MV-4-11 (cell line): ENCODE results near the gene ATP1A4.
"Not testable (repeated sequence)": the region's sequence is repeated elsewhere in the genome, so short reads cannot be mapped to it uniquely, and the experiment has no call there.

Source experiments
- DNase-seq: peaks from one replicate; lab custom pipeline; 2025; lab: John Stamatoyannopoulos, UW

ATP1A4 gene

GRCh38 chr1:160123726-160124125 is 27.7 kb upstream of the ATP1A4 start:
- no peak for DNase-seq

DNA sequence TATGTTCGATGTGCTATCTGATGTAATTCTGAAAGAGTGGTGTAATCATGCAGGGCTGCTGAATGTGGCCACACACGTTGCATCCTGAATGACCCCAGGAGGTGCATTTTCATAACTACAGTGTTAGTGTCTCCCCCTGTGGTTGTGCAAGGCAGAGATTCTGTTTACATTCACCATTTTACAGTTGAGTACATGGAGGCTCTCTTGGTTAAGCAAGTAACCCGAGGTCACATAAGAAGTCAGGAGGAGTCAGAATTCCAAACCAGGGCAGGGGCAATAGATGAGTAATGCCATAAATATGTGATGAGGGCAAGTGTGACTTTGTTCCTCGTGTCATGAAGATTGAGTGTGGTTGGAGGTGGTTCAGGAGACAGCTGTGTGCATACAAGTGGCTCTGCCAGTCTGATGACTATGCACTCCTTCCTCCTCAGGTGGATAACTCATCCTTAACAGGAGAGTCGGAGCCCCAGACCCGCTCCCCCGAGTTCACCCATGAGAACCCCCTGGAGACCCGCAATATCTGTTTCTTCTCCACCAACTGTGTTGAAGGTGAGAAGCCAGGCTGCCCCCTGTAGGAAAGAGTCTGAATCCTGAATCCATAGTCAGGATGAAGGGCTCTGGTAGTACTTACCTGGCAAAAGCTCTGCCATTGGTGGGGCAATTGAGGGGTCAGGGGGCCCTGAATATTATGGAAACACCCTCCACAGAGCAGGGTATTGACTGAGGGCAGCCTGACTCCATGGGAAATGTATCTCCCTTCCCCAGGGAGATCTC is 26.5 kb upstream of the ATP1A4 start:
- peak; percentile 38 for DNase-seq

DNA sequence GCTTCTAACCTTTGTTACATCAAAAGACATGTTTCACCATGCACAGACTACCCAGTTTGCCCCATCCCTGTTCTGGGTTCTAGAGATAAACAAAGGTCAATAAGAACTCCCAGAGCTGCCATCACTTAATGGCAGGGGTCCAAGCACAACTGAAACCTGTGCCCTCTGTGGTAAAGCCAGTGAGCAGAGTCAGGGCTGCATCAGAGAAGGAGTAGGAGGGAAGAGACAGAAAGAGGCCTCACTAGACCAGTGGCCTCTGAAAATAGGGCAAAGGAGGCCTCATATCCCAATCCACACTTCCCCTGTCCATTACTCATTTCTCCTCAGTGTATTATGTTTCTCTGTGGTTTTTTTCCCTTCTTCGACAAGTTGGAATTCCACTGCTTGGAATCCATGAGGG is 25.7 kb upstream of the ATP1A4 start:
- DNase-seq: no peak

DNA sequence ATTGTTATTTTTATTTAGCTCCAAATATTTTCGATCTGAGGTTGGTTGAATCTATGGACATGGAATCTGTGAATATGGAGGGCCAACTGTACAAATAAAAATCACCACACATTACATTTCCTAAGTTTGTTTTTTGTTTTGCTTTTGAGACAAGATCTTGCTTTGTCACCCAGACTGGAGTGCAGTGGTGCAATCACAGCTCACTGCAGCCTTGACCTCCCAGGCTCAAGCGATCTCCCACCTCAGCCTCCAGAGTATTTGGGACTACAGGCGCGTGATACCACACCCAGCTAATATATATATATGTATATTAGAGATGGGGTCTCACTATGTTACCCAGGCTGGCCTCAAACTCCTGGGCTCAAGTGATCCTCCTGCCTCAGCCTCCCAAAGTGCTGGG is 25.1 kb upstream of the ATP1A4 start:
- not testable (repeated sequence) for DNase-seq

DNA sequence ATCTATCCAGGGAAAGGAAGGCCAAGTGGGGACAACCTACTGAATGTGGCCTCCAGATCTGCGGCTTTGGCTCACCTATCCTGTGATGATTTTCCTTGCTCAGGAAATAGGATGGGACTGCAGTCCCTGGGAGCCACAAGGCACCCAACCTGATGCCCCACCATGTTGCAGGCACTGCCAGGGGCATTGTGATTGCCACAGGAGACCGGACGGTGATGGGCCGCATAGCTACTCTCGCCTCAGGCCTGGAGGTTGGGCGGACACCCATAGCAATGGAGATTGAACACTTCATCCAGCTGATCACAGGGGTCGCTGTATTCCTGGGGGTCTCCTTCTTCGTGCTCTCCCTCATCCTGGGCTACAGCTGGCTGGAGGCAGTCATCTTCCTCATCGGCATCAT is 24.0 kb upstream of the ATP1A4 start:
- no peak for DNase-seq

- DNase-seq: peak; percentile 13
Measured at GRCh38 chr1:160127865-160128523, 23.4 kb upstream of the ATP1A4 start.

GRCh38 chr1:160128636-160129035 is 22.8 kb upstream of the ATP1A4 start:
- DNase-seq: no peak

GRCh38 chr1:160129046-160129445 is 22.4 kb upstream of the ATP1A4 start:
- no peak for DNase-seq

DNA sequence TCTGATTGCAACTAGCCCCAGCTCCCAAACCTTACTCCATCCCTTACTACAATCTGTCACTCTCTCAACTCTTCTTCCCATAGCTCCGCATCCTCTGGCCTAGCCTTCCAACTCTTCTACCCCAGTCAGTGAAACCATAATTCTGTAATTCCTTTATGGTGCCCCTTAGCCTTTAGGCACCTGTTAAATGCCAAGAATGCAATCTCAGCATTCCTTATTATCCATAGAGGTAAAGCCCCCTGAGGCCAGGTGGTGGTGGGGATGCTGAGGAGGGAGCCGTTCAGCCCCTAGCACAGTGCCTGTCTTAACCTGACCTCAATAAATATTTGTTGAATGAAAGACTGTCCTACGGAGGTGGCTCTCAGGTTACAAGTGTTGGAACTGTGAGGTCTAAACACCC is 21.8 kb upstream of the ATP1A4 start:
- DNase-seq: no peak

- DNase-seq: no peak
Measured at GRCh38 chr1:160129966-160130365, 21.4 kb upstream of the ATP1A4 start.

DNA sequence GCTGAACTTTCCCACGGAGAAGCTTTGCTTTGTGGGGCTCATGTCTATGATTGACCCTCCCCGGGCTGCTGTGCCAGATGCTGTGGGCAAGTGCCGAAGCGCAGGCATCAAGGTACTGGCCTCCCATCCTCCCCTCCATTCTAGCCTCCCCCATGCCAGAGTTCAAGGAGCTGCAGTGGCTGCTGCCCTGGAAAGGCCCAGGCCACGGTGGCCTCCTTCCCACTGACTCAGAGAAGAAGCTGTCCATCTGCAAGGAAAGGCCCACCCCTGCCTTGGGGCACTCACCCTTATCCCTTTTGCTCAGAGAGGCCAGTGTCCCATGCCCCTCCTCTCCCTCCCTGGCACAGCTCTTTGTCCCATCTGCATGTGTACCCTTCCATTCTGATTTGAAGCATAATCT is 20.9 kb upstream of the ATP1A4 start:
- no peak for DNase-seq

GRCh38 chr1:160130939-160131338 is 20.5 kb upstream of the ATP1A4 start:
- no peak for DNase-seq

- no peak for DNase-seq
Measured at GRCh38 chr1:160131803-160132565, 19.4 kb upstream of the ATP1A4 start.

GRCh38 chr1:160133990-160134770 is 17.2 kb upstream of the ATP1A4 start:
- no peak for DNase-seq

DNA sequence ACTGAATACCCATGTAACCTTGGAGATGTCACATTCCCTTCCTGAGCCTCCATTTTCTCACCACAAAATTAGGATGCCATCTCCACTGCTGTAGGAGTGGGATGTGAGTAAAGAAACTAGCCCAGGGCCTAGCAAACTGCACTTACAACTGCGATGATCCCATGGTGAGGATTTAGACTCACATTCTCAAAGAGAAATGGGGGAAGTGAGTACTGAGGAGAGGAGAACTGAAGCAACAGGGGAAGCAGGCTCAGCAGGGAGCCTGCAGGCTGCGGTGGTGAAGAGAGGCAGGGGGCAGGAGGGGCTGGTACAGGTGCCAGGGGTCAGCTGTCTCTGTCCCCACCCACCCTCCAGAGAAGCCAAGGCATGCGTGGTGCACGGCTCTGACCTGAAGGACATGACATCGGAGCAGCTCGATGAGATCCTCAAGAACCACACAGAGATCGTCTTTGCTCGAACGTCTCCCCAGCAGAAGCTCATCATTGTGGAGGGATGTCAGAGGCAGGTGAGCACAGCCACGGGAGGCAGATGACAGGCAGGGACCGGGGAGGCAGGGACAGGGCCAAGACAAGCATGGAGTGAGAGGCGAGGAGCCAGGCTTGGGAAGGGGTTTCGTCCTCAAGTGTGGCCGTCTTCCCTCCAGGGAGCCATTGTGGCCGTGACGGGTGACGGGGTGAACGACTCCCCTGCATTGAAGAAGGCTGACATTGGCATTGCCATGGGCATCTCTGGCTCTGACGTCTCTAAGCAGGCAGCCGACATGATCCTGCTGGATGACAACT is 16.4 kb upstream of the ATP1A4 start:
- DNase-seq: peak; percentile 88

DNA sequence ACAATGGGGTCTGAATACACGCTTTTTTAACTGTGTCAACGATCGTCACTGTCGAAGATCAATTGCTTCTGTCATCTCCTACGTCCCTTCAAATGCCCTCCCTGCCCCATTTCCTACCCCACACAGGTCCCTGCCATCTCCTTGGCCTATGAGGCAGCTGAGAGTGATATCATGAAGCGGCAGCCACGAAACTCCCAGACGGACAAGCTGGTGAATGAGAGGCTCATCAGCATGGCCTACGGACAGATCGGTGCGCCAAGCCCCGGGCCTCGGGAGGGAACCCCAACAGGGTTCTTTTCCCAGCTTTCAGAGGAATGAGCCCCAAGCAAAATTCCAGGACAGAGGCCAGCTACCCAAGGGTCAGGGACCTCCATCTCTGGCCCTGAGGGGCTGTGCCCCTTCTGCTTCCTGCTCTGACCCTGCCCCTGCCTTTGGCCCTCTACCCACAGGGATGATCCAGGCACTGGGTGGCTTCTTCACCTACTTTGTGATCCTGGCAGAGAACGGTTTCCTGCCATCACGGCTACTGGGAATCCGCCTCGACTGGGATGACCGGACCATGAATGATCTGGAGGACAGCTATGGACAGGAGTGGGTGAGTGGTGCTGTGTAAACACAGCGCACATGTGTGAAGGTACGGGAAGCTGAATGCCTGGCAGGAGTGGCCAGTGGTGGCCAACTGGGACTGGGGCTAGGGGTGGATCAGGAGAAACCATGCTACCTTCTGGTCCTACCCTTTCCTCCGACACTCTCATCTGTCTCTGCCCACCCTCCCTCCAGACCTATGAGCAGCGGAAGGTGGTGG is 15.1 kb upstream of the ATP1A4 start:
- no peak for DNase-seq

DNA sequence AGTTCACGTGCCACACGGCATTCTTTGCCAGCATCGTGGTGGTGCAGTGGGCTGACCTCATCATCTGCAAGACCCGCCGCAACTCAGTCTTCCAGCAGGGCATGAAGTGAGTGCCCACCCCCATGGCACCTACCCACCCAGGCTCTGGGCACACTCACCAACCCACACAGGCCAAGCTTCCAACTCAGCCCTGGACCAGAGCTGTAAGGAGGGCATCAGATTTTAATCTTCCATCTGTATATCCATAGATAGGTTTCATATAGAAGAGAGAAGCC is 14.5 kb upstream of the ATP1A4 start:
- DNase-seq: no peak

- peak; percentile 15 for DNase-seq
Measured at GRCh38 chr1:160137216-160137862, 14.1 kb upstream of the ATP1A4 start.

GRCh38 chr1:160139840-160140239 is 11.6 kb upstream of the ATP1A4 start:
- no peak for DNase-seq

GRCh38 chr1:160143695-160144094 is 7.7 kb upstream of the ATP1A4 start:
- peak; percentile 94 for DNase-seq
